OCI-LY7 (cell line): ENCODE results near the gene VENTX. TPM values are rescaled to one million over a fixed set of nuclear protein-coding genes. Genes with fewer than 3 reads are reported as not detected.

ENCODE experiments used
- BruUV-seq: library from RNA; stranded (reverse); fragments of 400-500 nt; replicated peaks from 2 replicates; lab custom pipeline; 2021; lab: Mats Ljungman, UMichigan
- CTCF ChIA-PET: fragments of 300-600 bp; sonication (Branson Sonifier 250); formaldehyde crosslinking; loops from one replicate; lab custom pipeline; 2022; ENCODE audit warnings: antibody characterized with exemption; ENCODE audit not compliant: unreplicated experiment; lab: Charles Lee
- POLR2A ChIA-PET: fragments of 300-600 bp; sonication (Branson Sonifier 250); formaldehyde crosslinking; loops from one replicate; lab custom pipeline; 2022; ENCODE audit warnings: antibody characterized with exemption; lab: Charles Lee
- DNase-seq: peaks from one replicate; pipeline ENCODE4 v3.0.0-alpha.2; 2015; ENCODE audit warnings: low spot score
- H2AFZ ChIP-seq: fragments of 200-600 bp; sonication (generic), shearing (Covaris generic); 2 replicates; pipeline ENCODE4 v1.6.1; 2014; ENCODE audit warnings: mild to moderate bottlenecking, antibody characterized with exemption, low read length, moderate library complexity
- H3K27ac ChIP-seq: fragments of 200-600 bp; sonication (generic); 2 replicates; pipeline ENCODE4 v1.5.1; 2014; ENCODE audit warnings: mixed run types, low read depth, mild to moderate bottlenecking, moderate library complexity, low read length, inconsistent platforms; ENCODE audit not compliant: poor library complexity, severe bottlenecking
- H3K36me3 ChIP-seq: fragments of 200-600 bp; sonication (generic); 2 replicates; pipeline ENCODE4 v1.6.1; 2014; ENCODE audit warnings: mild to moderate bottlenecking, antibody characterized with exemption, low read length, moderate library complexity, mixed read lengths; ENCODE audit not compliant: insufficient read depth
- H3K4me1 ChIP-seq: fragments of 200-600 bp; sonication (generic); 2 replicates; pipeline ENCODE4 v1.5.1; 2014; ENCODE audit warnings: mild to moderate bottlenecking, low read length; ENCODE audit not compliant: insufficient read depth, poor library complexity, severe bottlenecking
- H3K4me2 ChIP-seq: fragments of 200-600 bp; sonication (generic); 2 replicates; pipeline ENCODE4 v1.6.1; 2014; ENCODE audit warnings: mild to moderate bottlenecking, low read length
- H3K4me3 ChIP-seq: fragments of 200-600 bp; sonication (generic); 2 replicates; pipeline ENCODE4 v1.5.1; 2014; ENCODE audit warnings: mild to moderate bottlenecking, low read depth, low read length; ENCODE audit not compliant: poor library complexity, severe bottlenecking
- H3K79me2 ChIP-seq: fragments of 200-600 bp; sonication (generic); 2 replicates; pipeline ENCODE4 v1.6.1; 2016; ENCODE audit warnings: low read depth, mild to moderate bottlenecking, low read length, moderate library complexity, mixed read lengths; ENCODE audit not compliant: insufficient read depth
- H3K9me2 ChIP-seq: fragments of 200-600 bp; sonication (generic); 2 replicates; pipeline ENCODE4 v1.6.1; 2016; ENCODE audit warnings: mild to moderate bottlenecking, low read length, mixed read lengths; ENCODE audit not compliant: insufficient read depth
- H3K9me3 ChIP-seq: fragments of 200-600 bp; sonication (generic); 2 replicates; pipeline ENCODE4 v1.6.1; 2014; ENCODE audit warnings: mild to moderate bottlenecking, mixed run types, low read length, mixed read lengths
- H4K20me1 ChIP-seq: fragments of 200-600 bp; sonication (generic); 2 replicates; pipeline ENCODE4 v1.6.1; 2014; ENCODE audit warnings: mild to moderate bottlenecking, antibody characterized with exemption, low read length, moderate library complexity, mixed read lengths; ENCODE audit not compliant: insufficient read depth
- CTCF ChIP-seq: fragments of 200-600 bp; sonication (generic); conservative IDR thresholded peaks from 2 replicates; pipeline ENCODE4 v1.5.1; 2014; ENCODE audit warnings: mild to moderate bottlenecking, antibody characterized with exemption, low read length, moderate library complexity, mixed read lengths
- EZH2phosphoT487 ChIP-seq: fragments of 200-600 bp; sonication (generic); IDR thresholded peaks from 2 replicates; pipeline ENCODE4 v1.6.1; 2018; ENCODE audit warnings: low read depth, borderline replicate concordance, mild to moderate bottlenecking, mixed run types, antibody characterized with exemption, low read length, moderate library complexity, mixed read lengths
- intact Hi-C: fragments of 100-400 bp; cut with micrococcal nuclease; formaldehyde crosslinking; loops from one replicate; pipeline ENCODE4 v1.10.0; 2022; ENCODE audit not compliant: unreplicated experiment
- total RNA-seq, 2 experiments: library from RNA; depleted of rRNA in 1 of 2; stranded (reverse); fragments of >200 nt in 1 of 2; shearing (Covaris generic) in 1 of 2; gene quantifications; 2 replicates each; pipeline ENCODE4 v1.2.3, GENCODE V29; 2014 to 2022

VENTX gene
- total RNA-seq, 2 experiments from 2014 or later, result not detected

- BruUV-seq, result no TSS peak
- H3K4me1 ChIP-seq, result no peaks in the 10 kb centered on the region
- H3K4me2 ChIP-seq, result no peak overlapping the region
- ChIA-PET CTCF (no interaction called here), POLR2A (no interaction called here)
- no peaks in the 10 kb centered on the region for H3K9me3 ChIP-seq
- intact Hi-C loops, result loop anchor here (10.0 kb wide), 1 partner anchor 267 kb away; no protein-coding TSS in a partner anchor
- TF ChIP-seq CTCF (no peak), EZH2phosphoT487 (no peak)
- no peaks in the 10 kb centered on the region for H3K79me2 ChIP-seq
- H3K36me3 ChIP-seq, result no peaks in the 10 kb centered on the region
- DNase-seq, result no peak
- no peak overlapping the region for H3K4me3 ChIP-seq
- no peak overlapping the region for H2AFZ ChIP-seq
- H3K27ac ChIP-seq, result no peak overlapping the region
- no peaks in the 10 kb centered on the region for H3K9me2 ChIP-seq
- H4K20me1 ChIP-seq, result no peaks in the 10 kb centered on the region
Measured at GRCh38 chr10:133247681-133248333, 10.2 kb downstream of the VENTX start.

- ChIA-PET POLR2A (no interaction called here), CTCF (no interaction called here)
- H3K4me3 ChIP-seq, result no peak overlapping the region
- H3K4me2 ChIP-seq, result no peak overlapping the region
- H4K20me1 ChIP-seq, result no peaks in the 10 kb centered on the region
- intact Hi-C loops, result loop anchor here (10.0 kb wide), 1 partner anchor 266 kb away; no protein-coding TSS in a partner anchor
- no peaks in the 10 kb centered on the region for H3K9me2 ChIP-seq
- H3K4me1 ChIP-seq, result no peaks in the 10 kb centered on the region
- TF ChIP-seq CTCF (no peak), EZH2phosphoT487 (no peak)
- no peaks in the 10 kb centered on the region for H3K36me3 ChIP-seq
- DNase-seq, result no peak
- H3K9me3 ChIP-seq, result no peaks in the 10 kb centered on the region
- H3K27ac ChIP-seq, result no peak overlapping the region
- BruUV-seq, result no TSS peak
- no peaks in the 10 kb centered on the region for H3K79me2 ChIP-seq
- no peak overlapping the region for H2AFZ ChIP-seq
Measured at GRCh38 chr10:133248334-133248715, 10.7 kb downstream of the VENTX start.

- no peaks in the 10 kb centered on the region for H3K9me3 ChIP-seq
- no peaks in the 10 kb centered on the region for H4K20me1 ChIP-seq
- TF ChIP-seq EZH2phosphoT487 (no peak), CTCF (no peak)
- no TSS peak for BruUV-seq
- DNase-seq, result no peak
- no peak overlapping the region for H3K27ac ChIP-seq
- no peak overlapping the region for H3K4me3 ChIP-seq
- POLR2A ChIA-PET, result no interaction called here
- no peaks in the 10 kb centered on the region for H3K9me2 ChIP-seq
- CTCF ChIA-PET, result no interaction called here
- no peak overlapping the region for H2AFZ ChIP-seq
- H3K79me2 ChIP-seq, result no peaks in the 10 kb centered on the region
- H3K4me1 ChIP-seq, result no peaks in the 10 kb centered on the region
- no peak overlapping the region for H3K4me2 ChIP-seq
- no peaks in the 10 kb centered on the region for H3K36me3 ChIP-seq
- intact Hi-C loops, result loop anchor here (10.0 kb wide), 1 partner anchor 266 kb away; no protein-coding TSS in a partner anchor
Measured at GRCh38 chr10:133249094-133249780, 11.6 kb downstream of the VENTX start.
